Ishikawa (cell line): ENCODE results near the gene TOR4A.

Source experiments
- CREB1 ChIP-seq: IDR thresholded peaks from 2 replicates; pipeline ENCODE4 v1.6.1; 2012; ENCODE audit warnings: low read depth
- EP300 ChIP-seq: IDR thresholded peaks from 2 replicates; pipeline ENCODE4 v1.6.1; 2012; ENCODE audit warnings: borderline replicate concordance
- MAX ChIP-seq: IDR thresholded peaks from 2 replicates; pipeline ENCODE4 v1.6.1; 2012
- RAD21 ChIP-seq: IDR thresholded peaks from 2 replicates; pipeline ENCODE4 v1.6.1; 2012; ENCODE audit warnings: low read depth
- REST ChIP-seq: IDR thresholded peaks from 2 replicates; pipeline ENCODE4 v1.6.1; 2012; ENCODE audit warnings: low read depth, mild to moderate bottlenecking
- TAF1 ChIP-seq: IDR thresholded peaks from 2 replicates; pipeline ENCODE4 v1.6.1; 2012; ENCODE audit warnings: low read depth, mild to moderate bottlenecking
- ZBTB7A ChIP-seq: IDR thresholded peaks from 2 replicates; pipeline ENCODE4 v1.6.1; 2012; ENCODE audit warnings: low read depth

GRCh38 chr9:137316012-137316981, 38.8 kb downstream of the TOR4A start:
- TF ChIP-seq MAX (peak; percentile 23; the same call in 1 of the 2 replicates), TAF1 (peak; percentile 16; the same call in 1 of the 2 replicates), REST (no peak), ZBTB7A (peak; percentile 85), CREB1 (no peak), EP300 (no peak; the same call in 1 of the 2 replicates), RAD21 (no peak)
